GM19397 (cell line): ENCODE results near the gene KLHL29.

Experiments used
- ATAC-seq: cut with Tn5 transposase; IDR thresholded peaks from one replicate; pipeline ENCODE4 v1.9.1; 2021; ENCODE audit warnings: mild to moderate bottlenecking, moderate library complexity; ENCODE audit not compliant: unreplicated experiment

KLHL29 gene

GRCh38 chr2:23622466-23622865, 237.5 kb downstream of the KLHL29 start:
- no peak for ATAC-seq

DNA sequence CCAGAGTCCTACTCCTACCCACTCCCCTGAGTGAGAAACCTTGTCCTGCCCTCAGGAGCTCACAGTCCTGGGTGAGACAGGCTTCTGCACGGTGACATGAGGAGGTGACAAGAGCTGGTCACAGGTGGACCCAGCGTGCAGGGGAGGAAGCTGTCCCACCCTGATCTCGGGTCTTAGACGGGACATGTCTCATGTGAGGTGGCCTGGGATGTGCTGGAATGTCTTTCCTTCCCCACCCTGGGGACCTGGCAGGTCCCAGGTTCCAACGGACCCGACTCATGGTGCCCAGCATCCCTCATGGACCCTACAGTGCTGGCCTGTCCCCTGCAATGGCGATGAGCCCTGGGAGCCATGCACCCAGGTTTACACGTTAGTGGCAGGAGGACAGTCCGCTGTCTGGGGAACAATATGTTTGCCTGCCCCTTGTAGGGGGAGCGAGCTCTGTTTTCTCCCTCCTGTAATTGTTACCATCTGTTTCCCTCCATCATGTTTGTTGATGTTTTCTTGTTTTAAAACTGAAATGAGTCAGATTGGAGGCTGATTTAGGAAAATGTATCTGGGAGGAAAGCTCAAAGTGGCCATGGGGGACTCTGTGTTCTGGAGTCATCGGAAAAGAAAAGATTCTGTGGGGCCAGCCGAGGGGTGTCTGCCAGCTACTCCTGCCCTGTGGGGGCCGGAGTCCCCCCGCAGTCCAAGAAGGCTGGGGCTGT, 238.1 kb downstream of the KLHL29 start:
- no peak for ATAC-seq

- ATAC-seq = no peak
Observed at GRCh38 chr2:23624378-23624777, 239.4 kb downstream of the KLHL29 start.

DNA sequence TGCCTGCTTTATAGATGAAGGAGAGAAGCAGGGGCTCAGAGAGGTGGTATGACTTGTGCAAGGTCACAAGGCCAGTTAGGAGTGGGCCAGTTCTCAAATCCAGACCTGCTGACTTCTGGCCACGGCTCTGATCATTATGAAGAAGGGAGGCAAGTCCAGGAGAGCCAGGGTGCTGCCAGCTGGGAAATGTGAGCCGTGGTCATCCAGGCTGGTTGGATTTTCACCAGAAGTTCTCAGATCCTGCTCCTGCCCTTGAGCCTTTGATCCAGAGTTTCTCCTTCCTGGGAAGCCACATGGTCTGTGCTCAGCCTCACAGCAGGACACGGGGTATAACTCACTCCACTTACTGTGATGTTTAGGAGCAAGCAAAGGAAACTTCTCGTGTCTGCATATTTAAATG, 239.9 kb downstream of the KLHL29 start:
- no peak for ATAC-seq

GRCh38 chr2:23625726-23626125, 240.7 kb downstream of the KLHL29 start:
- ATAC-seq = no peak

- no peak for ATAC-seq
Observed at GRCh38 chr2:23626701-23627230, 241.8 kb downstream of the KLHL29 start.

DNA sequence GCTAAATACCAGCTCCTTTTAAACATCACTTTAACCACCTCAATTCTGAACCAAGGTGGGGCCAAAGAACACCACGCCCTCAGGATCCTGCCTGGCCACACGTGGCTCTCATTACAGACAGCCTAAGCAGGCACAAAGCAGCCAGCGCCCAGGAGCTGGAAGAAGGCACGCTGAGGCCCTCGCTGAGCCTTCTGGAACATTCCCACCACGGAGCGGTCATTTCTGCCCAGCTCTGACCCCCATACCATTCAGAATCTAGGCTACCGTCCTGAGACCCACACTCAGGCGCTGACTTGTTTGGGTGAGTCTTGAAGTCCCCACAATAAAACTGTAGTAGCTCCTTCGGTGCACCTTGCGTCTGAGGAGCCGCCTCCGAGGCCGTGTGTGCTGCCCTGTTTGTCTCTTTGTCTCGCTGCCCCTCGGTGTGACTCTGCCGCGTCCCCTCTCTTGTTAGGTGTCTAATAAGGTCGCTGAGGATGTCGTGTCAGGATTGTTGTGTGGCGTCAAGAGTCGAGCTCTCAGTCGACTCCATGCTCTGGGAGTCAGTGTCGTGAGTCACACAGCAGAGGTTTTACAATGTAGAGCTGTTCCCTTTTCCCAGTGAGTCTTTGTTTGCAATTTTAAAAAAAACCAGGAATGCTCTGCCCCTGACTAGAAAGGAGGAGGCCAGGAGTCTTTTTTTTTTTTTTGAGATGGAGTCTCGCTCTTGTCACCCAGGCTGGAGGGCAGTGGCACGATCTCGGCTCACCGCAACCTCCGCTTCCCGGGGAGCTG, 242.4 kb downstream of the KLHL29 start:
- ATAC-seq = no peak

DNA sequence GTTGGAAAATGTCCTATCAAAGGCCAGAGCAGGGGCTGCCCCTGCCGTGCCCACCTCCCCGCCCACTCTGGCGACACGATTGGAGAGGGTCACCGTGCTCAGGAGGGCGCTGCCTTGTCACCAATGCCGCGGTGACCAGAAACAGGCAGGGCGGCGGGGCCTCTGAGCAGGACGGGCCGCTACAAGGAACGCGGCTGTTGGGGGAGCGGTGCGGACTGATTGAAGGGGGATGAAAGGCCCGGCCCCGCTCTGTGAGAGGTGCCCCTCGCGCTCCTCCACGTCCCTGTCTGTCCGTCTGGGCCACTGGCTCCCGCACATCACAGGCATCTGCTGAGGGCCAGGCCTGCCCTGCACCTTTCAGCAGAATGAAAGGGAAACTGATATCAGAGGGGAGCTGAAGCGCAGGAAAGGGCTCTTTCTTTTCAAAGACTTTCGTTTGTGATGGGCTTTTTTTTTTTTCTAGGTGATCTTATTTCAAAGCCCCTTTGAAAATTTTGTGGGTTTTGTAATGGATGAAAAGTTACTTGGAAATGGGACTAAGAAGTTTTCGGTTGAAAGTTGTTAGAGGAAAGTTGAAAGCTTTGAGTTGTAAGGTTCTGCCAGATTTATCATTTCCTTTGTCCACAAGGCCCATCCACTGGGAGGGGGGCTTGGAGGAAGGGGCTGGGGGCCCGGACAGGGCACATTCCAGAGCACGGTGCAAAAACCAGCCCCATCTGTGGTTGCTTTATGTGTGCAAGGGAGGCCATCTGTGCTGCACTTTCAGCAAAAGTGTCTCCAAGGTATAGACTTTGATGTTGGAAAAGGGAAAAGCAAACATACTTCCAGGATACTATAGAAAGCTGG, 244.2 kb downstream of the KLHL29 start:
- no peak for ATAC-seq

DNA sequence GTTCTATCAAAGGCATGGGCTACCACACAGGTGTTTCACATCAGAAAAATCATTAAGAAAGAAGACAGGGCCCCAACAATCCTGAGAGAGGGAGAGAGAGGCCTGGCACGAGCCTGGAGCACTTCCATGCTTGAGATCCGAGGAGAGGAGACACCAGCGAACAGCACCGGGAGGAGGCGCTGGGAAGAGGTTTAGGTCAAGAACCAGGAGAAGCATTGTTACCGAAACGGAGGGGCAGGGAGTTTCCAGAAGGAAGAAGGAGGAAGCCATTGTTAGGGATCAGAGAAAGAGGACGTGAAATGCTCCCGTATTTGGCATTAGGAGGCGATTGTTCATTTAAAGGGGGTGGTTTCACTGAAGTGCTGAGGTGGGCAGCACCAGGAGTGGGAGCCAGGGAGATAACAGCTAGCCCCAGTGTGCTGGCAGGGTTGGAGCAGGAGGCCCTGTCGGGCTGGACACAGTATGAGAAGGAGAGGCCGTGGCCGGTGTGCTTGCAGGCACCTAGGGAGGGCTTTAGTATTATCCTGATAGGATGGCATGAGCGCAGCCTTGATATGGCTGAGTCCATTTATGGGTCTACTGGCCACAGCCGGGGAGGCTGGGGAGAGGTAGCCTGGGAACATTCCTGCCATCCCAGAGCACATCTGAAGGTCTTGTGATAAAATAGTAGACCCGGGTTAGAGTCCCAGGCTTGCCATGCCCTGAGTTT, 244.9 kb downstream of the KLHL29 start:
- no peak for ATAC-seq

DNA sequence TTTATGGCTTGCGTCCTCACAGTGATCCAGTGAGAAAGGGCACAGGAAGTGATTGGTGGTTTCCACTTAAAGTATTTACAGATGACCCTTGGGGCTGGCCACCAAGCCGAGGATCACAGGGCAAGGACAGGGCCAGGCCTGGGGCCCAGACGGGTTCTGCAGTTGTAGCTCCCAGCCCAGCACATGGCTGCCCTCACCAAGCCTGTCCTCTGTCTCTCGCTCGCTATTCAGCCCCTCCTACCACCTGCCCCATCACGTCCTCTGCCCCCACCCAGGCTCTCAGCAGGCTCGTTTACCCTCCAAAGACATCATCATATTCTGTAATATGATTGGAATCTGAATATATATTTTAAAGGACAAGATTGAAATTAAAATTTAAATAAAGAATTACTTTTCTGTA, 246.0 kb downstream of the KLHL29 start:
- ATAC-seq = no peak

DNA sequence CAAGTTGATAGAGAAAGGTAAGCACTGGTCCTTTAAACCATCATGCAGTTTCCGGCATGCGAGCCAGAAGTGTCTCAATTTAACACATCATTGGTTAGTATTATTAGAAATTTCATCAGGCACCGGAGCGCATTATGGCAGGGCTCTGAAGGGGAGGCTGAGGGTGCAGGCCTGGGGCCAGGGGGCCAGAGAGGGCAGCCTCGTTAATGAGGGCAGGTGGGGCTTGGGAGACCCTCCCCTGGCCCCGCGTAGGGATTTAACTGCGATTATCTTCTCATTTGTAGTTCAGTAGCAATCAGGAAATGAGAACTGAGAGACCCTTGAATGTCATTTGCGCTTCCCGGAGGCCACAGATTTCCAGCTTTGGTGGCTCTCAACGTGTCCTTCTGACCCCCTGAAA, 246.4 kb downstream of the KLHL29 start:
- ATAC-seq = no peak

GRCh38 chr2:23632386-23632785, 247.4 kb downstream of the KLHL29 start:
- ATAC-seq = no peak

DNA sequence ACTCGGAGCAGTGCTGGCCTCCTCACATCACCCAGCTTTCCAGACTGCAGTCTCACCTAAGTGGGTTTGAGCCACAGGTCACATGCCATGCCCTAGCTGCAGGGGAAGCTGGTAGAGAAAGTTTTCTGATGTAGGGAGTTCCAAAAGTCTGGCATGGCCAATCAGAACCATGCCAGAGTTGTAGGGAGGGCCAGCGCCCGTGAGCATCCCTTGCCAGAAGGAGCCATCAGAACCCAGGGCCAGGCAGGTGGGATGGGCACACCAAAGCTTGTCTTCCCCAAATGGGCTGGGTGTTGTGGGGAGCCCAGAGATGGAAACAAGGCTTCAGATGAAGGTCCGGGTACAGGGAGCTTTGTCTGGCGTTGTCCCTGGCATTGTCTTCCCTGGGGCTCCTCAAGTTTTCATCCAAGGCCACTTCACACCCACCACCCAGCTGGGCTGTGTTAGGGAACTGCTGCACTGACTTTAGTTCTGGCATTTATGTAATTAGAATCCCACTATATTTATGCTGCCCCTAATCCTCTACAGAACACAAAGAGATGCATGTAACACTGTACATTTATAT, 247.9 kb downstream of the KLHL29 start:
- ATAC-seq = no peak

GRCh38 chr2:23633966-23634365, 249.0 kb downstream of the KLHL29 start:
- ATAC-seq = no peak

DNA sequence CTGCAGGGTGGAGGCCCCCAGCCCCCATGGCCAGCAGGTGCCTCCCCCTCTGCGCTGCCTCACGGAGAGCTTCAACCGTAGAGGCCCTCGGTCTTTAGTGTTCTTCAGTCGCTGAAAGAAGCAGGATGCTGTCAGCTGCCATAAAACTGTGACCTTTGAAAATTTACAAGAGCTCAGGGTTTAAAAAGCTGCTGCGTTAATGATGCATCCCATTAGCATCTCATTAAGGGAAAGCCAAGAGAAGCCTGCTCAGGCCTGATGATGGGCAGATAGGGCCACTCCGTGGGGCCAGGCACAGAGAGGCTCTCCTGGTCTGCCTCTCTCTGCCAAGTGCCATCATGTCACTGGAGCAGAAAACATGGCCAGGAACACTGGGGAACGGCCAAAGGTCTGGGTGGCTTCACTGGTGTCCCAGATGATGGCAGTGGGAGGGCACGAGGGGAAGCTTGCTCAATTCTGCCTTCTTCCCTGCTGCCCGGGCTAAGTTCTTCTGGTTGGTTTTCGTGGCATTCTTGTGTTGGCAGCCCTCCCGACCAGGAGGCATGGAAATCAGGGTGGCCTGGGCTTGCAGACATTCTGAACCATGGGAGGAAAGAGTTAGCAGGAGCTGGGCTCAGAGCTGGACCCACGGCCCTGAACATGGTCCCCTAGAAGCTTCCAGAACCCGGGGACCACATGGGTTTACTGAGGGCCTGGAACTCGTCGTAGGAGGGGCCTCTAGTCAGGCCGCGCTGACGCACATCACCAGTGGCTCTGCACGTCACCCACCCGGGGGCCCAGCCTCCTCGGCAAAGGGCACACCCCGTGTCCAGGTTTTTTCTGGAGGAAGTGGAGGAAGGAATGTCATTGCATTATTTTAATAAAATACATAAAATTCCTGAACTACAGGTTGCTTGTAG, 250.7 kb downstream of the KLHL29 start:
- no peak for ATAC-seq

- ATAC-seq = no peak
Observed at GRCh38 chr2:23636426-23636825, 251.4 kb downstream of the KLHL29 start.

GRCh38 chr2:23637011-23637778, 252.2 kb downstream of the KLHL29 start:
- ATAC-seq = no peak

- no peak for ATAC-seq
Observed at GRCh38 chr2:23639406-23639982, 254.5 kb downstream of the KLHL29 start.
